Measurements from ENCODE around the gene RYR2. TPM values are rescaled to one million over a fixed set of nuclear protein-coding genes. Genes with fewer than 3 reads are reported as not detected.

RYR2 gene
- total and polyA plus RNA-seq, 2 of the 8 experiments (the other 6 are each of a cell fraction or from before 2014, with no cell fraction given), result 1.3 to 4.4 TPM

DNA sequence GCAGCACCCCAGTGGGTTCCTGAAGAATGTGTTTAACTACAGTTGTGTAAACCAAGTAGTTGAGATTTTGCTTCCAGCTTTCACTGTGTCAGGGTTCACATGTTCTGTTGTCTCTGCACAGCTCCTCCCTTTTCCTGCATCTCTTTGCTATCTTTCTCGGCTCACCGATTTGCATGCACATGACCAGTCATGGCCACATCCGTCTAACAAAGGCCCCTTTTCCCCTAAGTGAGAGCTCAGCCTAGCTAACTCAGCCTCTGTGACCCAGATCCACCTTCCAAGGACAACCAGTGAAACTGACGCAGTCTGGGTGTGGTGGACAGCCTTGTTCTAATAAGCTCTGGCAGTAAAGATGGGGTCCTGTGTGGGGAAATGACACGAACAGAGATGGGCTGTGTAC, 747.6 kb downstream of the RYR2 start:
- Histone ChIP-seq H4K5ac (ENCODE audit: insufficient read length, low read depth, low read length) (no peak overlapping the region), H3K4me2 (ENCODE audit: insufficient read depth in 1 of 2, low read depth in 2 of 2, low read length in 2 of 2) (no peak overlapping the region), H3K23me2 (ENCODE audit: low read depth, low read length) (no peaks in the 10 kb centered on the region), H3K4me3 (ENCODE audit: extremely low read depth in 1 of 4, insufficient read depth in 2 of 4, low read depth in 3 of 4, low read length in 4 of 4) (no peak overlapping the region), H2BK120ac (replicated peaks; ENCODE audit: low read depth, low read length) (no peak overlapping the region), H3K27me3 (replicated peaks in 1 of 4; ENCODE audit: control insufficient read depth in 3 of 4, extremely low read depth in 1 of 4, insufficient read depth in 3 of 4, low read length in 3 of 4) (no peaks in the 10 kb centered on the region), H3K27ac (ENCODE audit: low read depth, low read length) (no peak overlapping the region; the same call in 1 of the 2 replicates), H2AFZ (ENCODE audit: low read length) (no peak overlapping the region), H3K4ac (replicated peaks; ENCODE audit: insufficient read length, low read depth, low read length) (no peak overlapping the region), H3K9me3 (ENCODE audit: insufficient read depth in 2 of 2, low read depth in 1 of 2, low read length in 1 of 2) (no peaks in the 10 kb centered on the region), H4K91ac (replicated peaks; ENCODE audit: insufficient read length, low read length) (no peak overlapping the region), H3K9ac (replicated peaks in 1 of 4; ENCODE audit: extremely low read depth in 1 of 4, low read depth in 3 of 4, low read length in 3 of 4) (no peak overlapping the region), H3K23ac (ENCODE audit: insufficient read length) (no peak overlapping the region), H3K14ac (ENCODE audit: insufficient read length) (no peak overlapping the region), H2AK5ac (ENCODE audit: low read depth, low read length) (no peak overlapping the region), H2BK20ac (ENCODE audit: low read length) (no peak overlapping the region), H3K79me1 (ENCODE audit: low read depth, low read length) (no peaks in the 10 kb centered on the region), H4K20me1 (replicated peaks in 1 of 2; ENCODE audit: control insufficient read depth in 1 of 2, insufficient read depth in 2 of 2, low read length in 2 of 2) (no peaks in the 10 kb centered on the region), H2BK15ac (ENCODE audit: low read length) (no peak overlapping the region), H3K4me1 (replicated peaks in 1 of 4; ENCODE audit: control insufficient read depth in 3 of 4, insufficient read depth in 4 of 4, low read length in 3 of 4) (no peaks in the 10 kb centered on the region), H3K56ac (replicated peaks; ENCODE audit: insufficient read length, low read depth, low read length) (no peak overlapping the region), H2BK5ac (ENCODE audit: low read depth, low read length) (no peak overlapping the region; the same call in 1 of the 2 replicates), H3K36me3 (ENCODE audit: control insufficient read depth in 2 of 4, insufficient read depth in 4 of 4, low read length in 3 of 4) (no peaks in the 10 kb centered on the region; a peak in 1 of 8 replicates), H3K79me2 (ENCODE audit: control insufficient read depth in 1 of 2, insufficient read depth in 2 of 2, low read length in 2 of 2) (no peaks in the 10 kb centered on the region), H4K8ac (ENCODE audit: extremely low read depth, insufficient read depth, low read length) (no peak overlapping the region), H2BK12ac (ENCODE audit: low read depth, low read length) (no peak overlapping the region), H3K18ac (ENCODE audit: extremely low read depth, low read length) (no peak overlapping the region)
- CTCF ChIA-PET (ENCODE audit: partially characterized antibody), result interaction anchor here (0.9 to 1.2 kb wide), 2 partner anchors 17 to 117 kb away, joined by 3 to 4 read pairs; no protein-coding TSS in a partner anchor
- FAIRE-seq (no peak), DNase-seq (ENCODE audit: low read depth in 1 of 2, low spot score in 2 of 2) (no peak)
- POLR2A ChIA-PET (ENCODE audit: partially characterized antibody), result no interaction called here
- WGBS, 2 experiments (ENCODE audit: extremely low coverage in 1 of 2, insufficient coverage in 1 of 2, insufficient read length in 1 of 2, insufficient replicate concordance in 2 of 2, low coverage in 1 of 2, low lambda C conversion rate in 2 of 2, missing lambda C conversion rate in 1 of 2), result 90% methylated on average over 5 of the region's 5 CpGs; no CpG with 5 or more reads in 1 of the 2 experiments
- no peak for TF ChIP-seq SIX5 (IDR thresholded peaks at IDR 0.05; ENCODE audit: low read depth, low read length)
- TF ChIP-seq TEAD4 (IDR thresholded peaks at IDR 0.05; ENCODE audit: low read depth, low read length), result no peak
- no peak for TF ChIP-seq SUZ12 (IDR thresholded peaks at IDR 0.05; ENCODE audit: low read length)
- no peak for TF ChIP-seq KDM4A (IDR thresholded peaks at IDR 0.05; ENCODE audit: low read depth, low read length, severe bottlenecking)
- no peak for TF ChIP-seq TCF12 (IDR thresholded peaks at IDR 0.05; ENCODE audit: low read depth, low read length)
- TF ChIP-seq GTF2F1 (IDR thresholded peaks at IDR 0.05; ENCODE audit: borderline replicate concordance, low read depth, low read length), result no peak
- TF ChIP-seq BCL11A (IDR thresholded peaks at IDR 0.05; ENCODE audit: low read depth in 2 of 2, low read length in 2 of 2), result no peak
- no peak for TF ChIP-seq YY1 (IDR thresholded peaks at IDR 0.05; ENCODE audit: low read depth, low read length)
- TF ChIP-seq TAF7 (optimal IDR thresholded peaks at IDR 0.05; ENCODE audit: borderline replicate concordance, low read depth, low read length), result no peak
- no peak for TF ChIP-seq SP2 (IDR thresholded peaks at IDR 0.05; ENCODE audit: low read length)
- TF ChIP-seq, protein P1, sequence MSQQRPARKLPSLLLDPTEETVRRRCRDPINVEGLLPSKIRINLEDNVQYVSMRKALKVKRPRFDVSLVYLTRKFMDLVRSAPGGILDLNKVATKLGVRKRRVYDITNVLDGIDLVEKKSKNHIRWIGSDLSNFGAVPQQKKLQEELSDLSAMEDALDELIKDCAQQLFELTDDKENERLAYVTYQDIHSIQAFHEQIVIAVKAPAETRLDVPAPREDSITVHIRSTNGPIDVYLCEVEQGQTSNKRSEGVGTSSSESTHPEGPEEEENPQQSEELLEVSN (IDR thresholded peaks at IDR 0.05), result no peak
- TF ChIP-seq, protein P2, sequence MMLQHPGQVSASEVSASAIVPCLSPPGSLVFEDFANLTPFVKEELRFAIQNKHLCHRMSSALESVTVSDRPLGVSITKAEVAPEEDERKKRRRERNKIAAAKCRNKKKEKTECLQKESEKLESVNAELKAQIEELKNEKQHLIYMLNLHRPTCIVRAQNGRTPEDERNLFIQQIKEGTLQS (IDR thresholded peaks at IDR 0.05; ENCODE audit: insufficient read depth, low read depth, low read length), result no peak
- no peak for TF ChIP-seq EZH2 (IDR thresholded peaks at IDR 0.05; ENCODE audit: low read depth, low read length, severe bottlenecking)
